GM21723 (cell line): ENCODE measurements around the gene USP46.

Experiments used
- ATAC-seq: cut with Tn5 transposase; IDR thresholded peaks from one replicate; pipeline ENCODE4 v1.9.1; 2021; ENCODE audit warnings: mild to moderate bottlenecking, moderate library complexity; ENCODE audit not compliant: unreplicated experiment

USP46 gene

GRCh38 chr4:52622564-52622963, 36.5 kb downstream of the USP46 start:
- ATAC-seq = no peak

DNA sequence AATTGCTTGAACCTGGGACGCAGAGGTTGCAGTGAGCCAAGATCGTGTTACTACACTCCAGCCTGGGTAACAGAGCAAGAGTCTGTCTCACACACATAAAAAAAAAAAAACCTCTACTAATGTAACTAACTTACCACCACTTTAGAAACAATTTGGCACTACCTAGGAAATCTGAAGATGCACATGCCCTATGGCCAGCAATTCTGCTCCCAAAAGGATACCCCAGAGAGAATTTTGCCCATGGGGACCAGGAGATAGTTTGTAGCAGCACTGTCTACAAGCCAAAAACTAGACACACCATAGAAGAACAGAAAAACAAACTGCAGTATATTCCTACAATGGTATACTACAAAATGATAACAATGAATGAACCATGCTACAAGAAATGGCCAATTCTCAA, 37.5 kb downstream of the USP46 start:
- no peak for ATAC-seq

DNA sequence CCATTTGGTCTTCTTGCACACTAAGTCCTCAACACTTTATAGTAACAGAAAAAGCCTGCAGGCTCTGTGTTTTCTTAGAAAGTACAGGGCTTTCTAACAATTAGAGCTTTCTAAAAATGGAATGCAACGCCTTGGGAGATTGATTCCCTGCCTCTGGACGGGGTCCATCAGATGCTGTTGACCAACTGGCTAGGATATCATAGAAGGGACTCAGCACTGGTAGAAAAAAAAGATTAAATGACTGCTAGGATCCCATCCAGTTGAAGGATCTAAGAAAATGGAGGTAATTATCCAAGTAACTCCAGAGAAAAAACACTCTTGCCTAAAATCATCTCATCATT, 39.5 kb downstream of the USP46 start:
- no peak for ATAC-seq

DNA sequence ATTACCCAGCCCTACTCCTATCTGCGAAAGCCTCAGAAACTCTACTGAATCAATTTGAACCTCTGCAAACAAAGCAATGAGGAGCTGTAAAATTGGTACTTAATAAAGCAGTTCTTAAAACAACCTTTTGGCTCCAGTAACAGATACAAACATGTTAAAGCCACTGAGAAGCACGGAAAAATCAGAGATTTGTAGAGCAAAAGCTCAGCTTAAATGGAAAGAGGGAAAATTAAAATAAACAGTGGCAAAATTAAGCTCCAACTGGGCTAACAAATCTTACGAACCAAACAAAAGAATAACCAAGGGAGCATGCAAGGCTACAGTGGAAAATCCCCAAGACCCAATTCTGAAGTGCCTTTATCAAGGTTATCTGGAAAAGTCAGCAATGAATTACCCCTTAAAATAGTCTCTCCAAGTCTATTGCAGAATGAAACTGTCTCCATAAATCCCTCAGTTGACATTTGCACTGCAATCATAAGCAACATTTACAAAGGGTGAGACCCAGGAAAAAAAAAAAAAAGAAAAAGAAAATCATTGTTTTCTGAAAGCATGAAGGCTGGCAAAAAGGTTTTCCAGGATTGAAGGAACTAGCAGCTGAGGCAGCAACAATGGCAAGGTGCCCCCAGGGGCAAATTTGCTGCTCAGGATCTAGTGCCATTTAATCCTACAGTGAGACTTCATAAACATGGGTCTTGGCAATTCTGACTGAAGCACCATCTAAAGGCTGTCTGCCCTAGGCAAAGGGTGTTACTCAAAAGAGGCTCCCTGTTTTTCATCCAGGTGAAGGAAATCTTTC, 40.1 kb downstream of the USP46 start:
- no peak for ATAC-seq

DNA sequence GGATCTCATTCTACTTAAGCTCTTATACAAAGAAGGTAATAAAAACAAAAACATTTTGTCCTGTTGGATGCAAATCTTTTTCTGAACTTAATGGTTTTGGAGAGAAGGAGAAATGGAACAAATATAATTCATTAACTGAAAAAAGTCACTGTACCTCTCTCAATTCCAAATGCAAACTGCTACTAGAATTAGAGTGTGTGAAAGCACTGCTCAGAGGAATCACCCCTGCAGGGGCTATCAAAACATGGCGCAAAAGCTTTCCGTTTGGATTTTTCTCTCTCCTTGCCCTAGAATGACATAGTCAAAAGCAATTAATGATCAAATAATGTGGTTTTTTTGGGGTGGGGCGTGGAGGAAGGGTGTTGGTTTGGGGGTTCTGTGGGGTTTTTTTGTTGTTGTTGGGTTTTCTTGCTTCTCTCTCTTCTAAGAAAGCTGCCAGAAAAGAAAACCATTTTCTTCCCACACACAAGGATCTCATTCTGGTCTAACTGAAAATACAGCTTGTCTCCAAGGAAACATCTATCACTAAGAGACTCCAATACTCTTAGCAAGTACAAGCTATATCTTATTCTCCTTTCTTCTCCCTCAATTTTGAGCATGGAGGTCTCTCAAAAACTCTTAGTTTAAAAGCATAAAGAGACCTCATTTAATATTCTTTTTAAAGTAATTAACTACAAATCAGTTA, 41.6 kb downstream of the USP46 start:
- ATAC-seq = no peak

DNA sequence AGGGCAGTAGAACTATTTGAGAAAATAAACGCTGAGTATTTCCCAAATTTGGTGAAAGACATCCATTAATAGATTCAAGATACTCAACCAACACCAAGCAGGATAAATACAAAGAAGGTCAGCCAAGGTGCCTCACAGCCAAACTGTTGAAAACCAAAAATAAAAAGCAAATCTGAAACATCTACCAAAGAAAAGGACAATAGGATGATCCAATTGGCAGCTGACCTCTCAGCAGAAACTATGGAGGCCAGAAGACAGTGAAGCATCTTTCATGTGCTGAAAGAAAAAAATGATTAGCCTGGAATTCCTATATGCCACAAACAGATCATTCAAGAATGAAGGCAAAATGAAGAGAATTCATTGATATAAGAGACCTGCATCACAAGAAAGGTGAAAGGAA, 44.9 kb downstream of the USP46 start:
- ATAC-seq = no peak

GRCh38 chr4:52612341-52612740, 46.8 kb downstream of the USP46 start:
- ATAC-seq = no peak

DNA sequence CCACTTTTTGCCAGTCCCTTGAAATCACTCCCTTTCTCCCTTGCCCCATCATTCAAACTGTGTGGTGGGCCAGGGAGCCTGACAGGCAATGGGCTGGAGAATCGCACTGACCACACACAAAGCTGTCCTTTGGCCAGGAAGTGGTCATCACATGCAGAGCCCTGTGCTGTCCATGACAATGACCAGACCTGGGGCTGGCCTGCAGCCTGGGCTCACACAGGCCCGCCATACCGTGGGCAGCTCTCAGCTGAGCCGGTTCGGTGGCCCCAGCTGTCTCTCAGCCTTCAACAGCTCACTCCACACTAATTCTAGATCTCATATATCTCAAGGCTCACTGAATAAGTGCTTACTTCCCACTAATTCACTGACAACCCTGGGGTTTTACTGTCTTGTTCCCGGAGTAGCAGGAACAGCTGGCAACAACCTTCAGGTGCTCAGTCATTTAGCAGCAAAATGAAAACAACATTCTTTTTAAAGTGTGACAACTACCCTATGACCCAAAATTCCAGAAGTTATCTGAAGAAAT, 48.0 kb downstream of the USP46 start:
- ATAC-seq = no peak

GRCh38 chr4:52606726-52607125, 52.4 kb downstream of the USP46 start:
- no peak for ATAC-seq

DNA sequence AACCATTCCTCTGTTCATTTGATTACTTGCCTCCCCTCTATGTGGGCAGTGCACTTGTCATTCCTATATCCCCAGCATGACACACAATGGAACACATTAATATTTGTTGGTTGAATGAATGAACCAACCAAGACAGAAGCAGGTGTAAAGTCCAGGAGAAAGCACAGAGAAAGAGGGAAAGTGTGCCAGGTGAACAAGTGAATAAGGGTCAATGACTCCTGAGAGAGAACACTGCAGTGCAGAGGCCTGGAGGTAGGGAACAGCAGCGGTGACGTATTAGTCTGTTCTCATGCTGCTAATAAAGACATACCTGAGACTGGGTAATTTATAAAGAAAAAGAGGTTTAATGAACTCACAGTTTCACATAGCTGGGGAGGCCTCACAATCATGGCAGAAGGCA, 53.1 kb downstream of the USP46 start:
- ATAC-seq = no peak

GRCh38 chr4:52604215-52604614, 54.9 kb downstream of the USP46 start:
- ATAC-seq = no peak

DNA sequence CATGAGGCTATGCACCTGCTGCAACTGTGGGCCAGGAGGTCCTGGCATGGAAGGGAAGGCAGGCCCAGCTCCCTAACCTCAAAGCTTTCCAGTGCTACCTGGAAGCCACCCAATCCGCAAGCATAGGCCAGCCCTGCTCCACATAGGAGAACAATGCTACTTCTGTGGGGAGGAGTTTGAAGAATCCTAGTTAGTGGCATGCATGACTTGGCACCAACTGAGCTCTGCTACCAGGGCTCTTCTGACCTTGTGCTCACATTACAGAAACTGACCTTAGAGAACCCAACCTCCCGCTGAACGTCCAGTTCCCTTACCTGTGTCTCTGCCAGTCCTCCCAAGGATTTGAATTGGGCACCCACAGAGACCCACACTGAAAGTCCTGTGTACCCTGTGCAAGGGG, 58.8 kb downstream of the USP46 start:
- ATAC-seq = no peak

GRCh38 chr4:52595001-52595400, 64.1 kb downstream of the USP46 start:
- no peak for ATAC-seq

- ATAC-seq = no peak
Measured at GRCh38 chr4:52592287-52592686, 66.8 kb downstream of the USP46 start.

GRCh38 chr4:52588771-52589591, 70.1 kb downstream of the USP46 start:
- ATAC-seq = no peak

DNA sequence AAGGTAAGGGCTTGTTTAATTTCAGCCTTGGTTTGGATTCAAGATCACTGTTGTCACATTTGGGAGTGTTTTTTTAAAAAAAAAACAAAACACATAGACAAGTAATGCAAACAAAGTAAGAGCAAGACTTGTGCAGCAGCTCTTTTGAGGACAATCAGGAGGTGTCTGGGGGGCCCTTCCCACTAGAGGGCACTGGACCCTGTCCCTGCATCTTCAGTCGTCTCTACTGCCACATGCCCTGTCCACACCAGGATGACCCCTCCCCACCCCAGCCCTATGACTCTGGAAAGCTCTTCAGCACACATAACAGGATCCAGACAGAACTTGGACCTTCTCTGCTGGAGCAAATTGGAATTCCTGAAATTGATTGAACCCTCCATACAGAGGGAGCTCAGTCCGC, 71.0 kb downstream of the USP46 start:
- ATAC-seq = no peak

DNA sequence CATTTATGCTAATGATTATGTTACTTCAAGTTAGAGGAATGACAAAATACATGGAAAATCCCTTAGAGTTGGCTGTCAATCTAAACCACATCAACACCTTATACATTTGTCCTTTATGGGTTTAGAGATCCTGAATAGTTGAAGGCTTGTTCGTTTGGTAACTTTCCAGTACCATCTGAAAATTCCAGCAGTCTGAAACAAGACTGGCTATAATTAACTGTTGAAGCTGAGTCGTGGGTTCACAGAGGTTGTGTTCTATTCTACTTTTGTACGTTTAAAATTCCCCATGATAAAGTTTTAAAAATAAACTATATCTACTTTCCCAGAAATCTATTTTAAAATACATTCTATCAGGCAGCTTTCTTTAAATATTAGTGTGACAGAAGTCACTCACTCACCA, 73.0 kb downstream of the USP46 start:
- ATAC-seq = no peak

DNA sequence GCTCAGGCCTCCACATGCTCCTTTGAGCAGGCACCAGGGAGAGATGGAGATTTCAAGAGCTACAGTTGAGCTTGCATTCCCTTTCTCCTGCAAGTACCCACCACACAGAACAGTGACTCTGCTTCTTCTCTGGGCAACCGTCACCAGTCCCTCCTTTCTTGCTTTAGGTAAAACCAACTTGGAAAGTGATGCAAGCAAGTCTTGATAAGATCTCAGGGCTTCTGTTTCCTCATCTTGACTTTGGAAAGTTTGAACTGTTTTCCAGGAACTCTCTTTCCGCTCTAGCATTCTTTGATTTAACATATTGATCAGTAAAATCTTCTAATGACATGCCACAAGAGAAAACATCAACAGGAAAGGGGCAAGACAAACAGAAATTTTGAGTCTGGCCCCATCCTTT, 73.7 kb downstream of the USP46 start:
- ATAC-seq = no peak

DNA sequence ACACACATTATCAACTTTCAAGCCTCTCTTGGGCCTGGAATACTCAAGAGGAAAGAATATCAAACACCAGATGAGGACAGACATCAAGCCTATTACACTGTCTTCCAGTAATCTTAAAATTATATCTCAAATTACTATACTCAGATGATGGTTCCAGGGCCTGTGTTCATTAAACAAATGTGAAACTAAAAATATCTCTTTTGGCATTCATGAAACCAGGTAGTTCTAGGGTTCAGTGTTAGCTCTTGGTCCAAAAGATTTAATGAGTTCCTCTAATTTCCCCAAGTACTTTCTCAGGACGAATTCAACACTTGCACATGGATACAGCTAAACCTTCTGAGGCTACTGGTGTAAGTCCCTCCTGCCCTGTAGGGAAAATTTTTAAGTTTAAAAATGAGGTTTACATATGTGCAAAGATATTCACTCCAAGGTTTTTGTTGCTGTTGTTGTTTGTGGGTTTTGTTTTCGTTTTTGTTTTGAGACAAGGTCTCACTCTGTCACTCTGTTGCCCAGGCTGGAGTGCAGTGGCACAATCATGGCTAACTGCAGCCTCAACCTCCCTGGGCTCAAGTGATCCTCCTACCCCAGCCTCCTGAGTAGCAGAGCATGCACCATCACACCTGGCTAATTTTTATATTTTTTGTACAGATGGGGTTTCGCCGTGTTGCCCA, 79.4 kb downstream of the USP46 start:
- peak; percentile 52 for ATAC-seq

DNA sequence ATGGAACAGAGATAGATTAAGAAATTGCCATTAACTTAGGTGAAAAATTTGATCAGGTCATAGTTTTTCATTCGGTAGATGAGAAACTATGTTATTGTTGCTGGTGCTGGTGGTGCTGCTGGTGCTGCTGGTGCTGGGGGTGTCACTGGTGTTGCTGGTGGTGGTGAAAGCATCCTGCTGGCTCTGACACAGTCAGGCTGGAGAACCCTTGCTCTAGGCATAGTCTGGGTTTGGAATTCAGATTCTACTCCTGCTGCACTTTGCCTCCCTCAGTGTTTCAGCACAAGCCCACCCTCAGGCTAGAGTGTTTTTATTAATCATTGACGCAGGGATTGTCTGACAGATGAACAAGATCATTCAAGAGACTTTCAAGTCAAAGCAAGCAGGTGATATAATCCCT, 80.2 kb downstream of the USP46 start:
- no peak for ATAC-seq

DNA sequence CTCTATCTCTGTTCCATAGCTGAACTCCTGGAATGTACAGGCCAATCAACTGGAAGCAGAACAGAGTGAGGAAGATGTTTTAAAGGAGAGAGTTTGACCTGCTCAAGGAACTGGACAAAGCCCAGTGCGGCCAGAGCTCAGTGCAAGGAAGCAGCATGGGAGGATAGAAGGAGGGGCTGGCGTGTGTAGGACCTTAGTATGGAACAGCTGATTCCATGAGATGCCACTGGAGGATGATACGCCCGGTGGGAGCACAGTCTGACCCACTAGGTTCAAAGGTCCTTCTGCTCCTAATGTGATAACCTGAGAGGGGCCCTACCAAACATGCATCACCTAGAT, 81.5 kb downstream of the USP46 start:
- ATAC-seq = no peak
